HG03066 (cell line): Measurements from ENCODE around the gene PCDHA13.
"Not testable (repeated sequence)": the region's sequence is repeated elsewhere in the genome, so short reads cannot be mapped to it uniquely, and the experiment has no call there.

Source experiments
- ATAC-seq: cut with Tn5 transposase; IDR thresholded peaks from one replicate; pipeline ENCODE4 v1.9.1; 2021; ENCODE audit warnings: low read depth; ENCODE audit not compliant: unreplicated experiment

Gene PCDHA13, protein sequence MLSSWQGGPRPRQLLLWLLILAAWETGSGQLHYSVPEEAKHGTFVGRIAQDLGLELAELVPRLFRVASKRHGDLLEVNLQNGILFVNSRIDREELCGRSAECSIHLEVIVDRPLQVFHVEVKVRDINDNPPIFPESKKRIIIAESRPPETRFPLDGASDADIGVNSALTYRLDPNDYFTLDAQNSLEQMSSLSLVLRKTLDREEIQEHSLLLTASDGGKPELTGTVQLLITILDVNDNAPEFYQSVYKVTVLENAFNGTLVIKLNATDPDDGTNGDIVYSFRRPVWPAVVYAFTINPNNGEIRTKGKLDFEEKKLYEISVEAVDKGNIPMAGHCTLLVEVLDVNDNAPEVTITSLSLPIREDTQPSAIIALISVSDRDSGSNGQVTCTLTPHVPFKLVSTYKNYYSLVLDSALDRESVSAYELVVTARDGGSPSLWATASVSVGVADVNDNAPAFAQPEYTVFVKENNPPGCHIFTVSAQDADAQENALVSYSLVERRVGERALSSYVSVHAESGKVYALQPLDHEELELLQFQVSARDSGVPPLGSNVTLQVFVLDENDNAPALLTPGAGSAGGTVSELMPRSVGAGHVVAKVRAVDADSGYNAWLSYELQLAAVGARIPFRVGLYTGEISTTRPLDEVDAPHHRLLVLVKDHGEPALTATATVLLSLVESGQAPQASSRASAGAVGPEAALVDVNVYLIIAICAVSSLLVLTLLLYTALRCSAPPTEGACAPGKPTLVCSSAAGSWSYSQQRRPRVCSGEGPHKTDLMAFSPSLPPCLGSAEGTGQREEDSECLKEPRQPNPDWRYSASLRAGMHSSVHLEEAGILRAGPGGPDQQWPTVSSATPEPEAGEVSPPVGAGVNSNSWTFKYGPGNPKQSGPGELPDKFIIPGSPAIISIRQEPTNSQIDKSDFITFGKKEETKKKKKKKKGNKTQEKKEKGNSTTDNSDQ

DNA sequence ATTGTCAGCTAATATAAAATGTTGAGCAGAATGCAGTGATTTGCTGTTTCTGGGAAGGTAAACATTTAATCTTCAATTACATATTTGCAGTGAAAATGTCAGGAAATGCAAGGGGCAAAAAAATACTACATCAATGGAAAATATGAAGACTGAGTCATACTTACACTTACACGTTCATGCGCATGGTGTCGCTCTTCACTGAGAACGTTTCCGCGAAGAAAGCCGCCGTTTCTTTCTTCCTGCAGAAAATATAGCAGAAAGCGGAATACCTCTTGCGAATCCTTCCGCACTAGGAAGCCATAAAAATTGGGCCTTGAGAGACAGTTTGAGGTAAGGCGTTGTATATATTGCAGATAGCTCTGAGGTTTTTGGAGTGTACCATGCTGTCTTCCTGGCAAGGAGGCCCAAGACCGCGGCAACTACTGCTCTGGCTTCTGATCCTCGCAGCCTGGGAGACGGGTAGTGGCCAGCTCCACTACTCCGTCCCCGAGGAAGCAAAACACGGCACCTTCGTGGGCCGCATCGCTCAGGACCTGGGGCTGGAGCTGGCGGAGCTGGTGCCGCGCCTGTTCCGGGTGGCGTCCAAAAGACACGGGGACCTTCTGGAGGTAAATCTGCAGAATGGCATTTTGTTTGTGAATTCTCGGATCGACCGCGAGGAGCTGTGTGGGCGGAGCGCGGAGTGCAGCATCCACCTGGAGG lies at the start of gene PCDHA13:
Gene PCDHA13, plus strand, starts transcription at position 236 of the 702 bp plus-strand sequence. Its CDS starts 145 bp downstream, at position 381.
- no peak for ATAC-seq

DNA sequence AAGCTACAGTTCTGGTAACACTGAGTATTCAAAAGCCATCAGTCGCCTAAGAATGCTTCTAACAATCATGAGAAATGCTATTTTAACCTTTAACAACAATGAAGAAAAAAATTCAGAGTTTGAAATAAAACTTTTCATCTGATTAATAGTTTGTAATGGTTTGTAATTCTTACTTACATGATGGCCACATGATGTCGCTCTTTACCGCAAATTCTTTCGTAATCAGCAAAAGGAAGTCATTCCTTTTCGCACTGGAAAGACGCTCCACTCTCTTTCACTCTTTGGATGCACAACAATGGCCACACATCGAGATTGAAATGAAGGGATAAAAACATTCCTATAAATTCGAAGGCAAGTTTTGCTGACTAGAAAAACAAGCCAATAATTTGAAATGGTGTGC lies 47.9 kb upstream of the PCDHA13 start, which contains the start of gene PCDHA7:
Gene PCDHA7, plus strand, starts transcription at position 277 of the 400 bp plus-strand sequence. Its CDS starts 115 bp downstream, at position 392.
- no peak for ATAC-seq

DNA sequence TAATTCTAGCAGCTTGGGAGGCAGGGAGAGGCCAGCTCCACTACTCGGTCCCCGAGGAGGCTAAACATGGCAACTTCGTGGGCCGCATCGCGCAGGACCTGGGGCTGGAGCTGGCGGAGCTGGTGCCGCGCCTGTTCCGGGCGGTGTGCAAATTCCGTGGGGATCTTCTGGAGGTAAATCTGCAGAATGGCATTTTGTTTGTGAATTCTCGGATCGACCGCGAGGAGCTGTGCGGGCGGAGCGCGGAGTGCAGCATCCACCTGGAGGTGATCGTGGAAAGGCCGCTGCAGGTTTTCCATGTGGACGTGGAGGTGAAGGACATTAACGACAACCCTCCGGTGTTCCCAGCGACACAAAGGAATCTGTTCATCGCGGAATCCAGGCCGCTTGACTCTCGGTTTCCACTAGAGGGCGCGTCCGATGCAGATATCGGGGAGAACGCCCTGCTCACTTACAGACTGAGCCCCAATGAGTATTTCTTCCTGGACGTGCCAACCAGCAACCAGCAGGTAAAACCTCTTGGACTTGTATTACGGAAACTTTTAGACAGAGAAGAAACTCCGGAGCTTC lies 47.4 kb upstream of the PCDHA13 start:
- ATAC-seq, result not testable (repeated sequence)

DNA sequence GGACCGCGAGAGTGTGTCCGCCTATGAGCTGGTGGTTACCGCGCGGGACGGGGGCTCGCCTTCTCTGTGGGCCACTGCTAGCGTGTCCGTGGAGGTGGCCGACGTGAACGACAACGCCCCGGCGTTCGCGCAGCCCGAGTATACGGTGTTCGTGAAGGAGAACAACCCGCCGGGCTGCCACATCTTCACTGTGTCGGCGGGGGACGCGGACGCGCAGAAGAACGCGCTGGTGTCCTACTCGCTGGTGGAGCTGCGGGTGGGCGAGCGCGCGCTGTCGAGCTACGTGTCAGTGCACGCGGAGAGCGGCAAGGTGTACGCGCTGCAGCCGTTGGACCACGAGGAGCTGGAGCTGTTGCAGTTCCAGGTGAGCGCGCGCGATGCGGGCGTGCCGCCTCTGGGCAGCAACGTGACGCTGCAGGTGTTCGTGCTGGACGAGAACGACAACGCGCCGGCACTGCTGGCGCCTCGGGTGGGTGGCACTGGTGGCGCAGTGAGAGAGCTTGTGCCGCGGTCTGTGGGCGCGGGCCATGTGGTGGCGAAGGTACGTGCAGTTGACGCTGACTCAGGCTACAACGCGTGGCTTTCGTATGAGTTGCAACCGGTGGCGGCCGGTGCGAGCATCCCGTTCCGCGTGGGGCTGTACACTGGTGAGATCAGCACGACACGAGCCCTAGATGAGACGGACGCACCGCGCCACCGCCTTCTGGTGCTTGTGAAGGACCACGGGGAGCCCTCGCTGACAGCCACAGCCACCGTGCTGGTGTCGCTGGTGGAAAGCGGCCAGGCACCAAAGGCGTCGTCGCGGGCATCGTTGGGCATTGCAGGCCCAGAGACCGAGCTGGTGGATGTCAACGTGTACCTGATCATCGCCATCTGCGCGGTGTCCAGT lies 46.1 kb upstream of the PCDHA13 start:
- ATAC-seq, result no peak

DNA sequence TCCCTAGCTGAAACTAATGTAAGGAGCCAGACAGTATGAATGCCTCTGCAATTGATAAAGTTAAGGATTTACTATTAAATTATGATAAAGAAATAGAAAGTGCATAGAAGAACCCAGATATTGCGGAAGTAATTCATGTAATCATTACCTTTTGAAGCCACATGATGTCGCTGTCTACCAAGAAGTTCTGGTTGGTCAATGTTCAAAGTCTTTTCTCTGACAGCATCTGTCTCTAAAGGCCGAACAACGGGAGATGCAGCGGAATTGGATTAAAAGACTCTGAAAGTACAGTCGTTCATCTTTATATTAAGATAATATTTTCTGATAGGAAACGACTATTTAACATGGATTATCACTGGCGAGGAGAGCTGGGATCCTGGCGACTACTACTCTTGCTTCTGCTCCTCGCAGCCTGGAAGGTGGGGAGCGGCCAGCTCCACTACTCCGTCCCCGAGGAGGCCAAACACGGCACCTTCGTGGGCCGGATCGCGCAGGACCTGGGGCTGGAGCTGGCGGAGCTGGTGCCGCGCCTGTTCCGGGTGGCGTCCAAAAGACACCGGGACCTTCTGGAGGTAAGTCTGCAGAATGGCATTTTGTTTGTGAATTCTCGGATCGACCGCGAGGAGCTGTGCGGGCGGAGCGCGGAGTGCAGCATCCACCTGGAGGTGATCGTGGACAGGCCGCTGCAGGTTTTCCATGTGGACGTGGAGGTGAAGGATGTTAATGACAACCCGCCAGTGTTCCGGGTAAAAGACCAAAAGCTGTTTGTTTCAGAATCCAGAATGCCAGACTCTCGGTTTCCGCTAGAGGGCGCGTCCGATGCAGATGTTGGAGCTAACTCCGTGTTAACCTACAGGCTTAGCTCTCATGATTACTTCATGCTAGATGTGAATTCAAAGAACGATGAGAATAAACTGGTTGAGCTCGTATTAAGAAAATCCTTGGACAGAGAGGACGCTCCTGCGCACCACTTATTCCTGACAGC lies 40.7 kb upstream of the PCDHA13 start, which contains the start of gene PCDHA8:
Gene PCDHA8, plus strand, starts transcription at position 210 of the 985 bp plus-strand sequence. Its CDS starts 135 bp downstream, at position 345.
- no peak for ATAC-seq

DNA sequence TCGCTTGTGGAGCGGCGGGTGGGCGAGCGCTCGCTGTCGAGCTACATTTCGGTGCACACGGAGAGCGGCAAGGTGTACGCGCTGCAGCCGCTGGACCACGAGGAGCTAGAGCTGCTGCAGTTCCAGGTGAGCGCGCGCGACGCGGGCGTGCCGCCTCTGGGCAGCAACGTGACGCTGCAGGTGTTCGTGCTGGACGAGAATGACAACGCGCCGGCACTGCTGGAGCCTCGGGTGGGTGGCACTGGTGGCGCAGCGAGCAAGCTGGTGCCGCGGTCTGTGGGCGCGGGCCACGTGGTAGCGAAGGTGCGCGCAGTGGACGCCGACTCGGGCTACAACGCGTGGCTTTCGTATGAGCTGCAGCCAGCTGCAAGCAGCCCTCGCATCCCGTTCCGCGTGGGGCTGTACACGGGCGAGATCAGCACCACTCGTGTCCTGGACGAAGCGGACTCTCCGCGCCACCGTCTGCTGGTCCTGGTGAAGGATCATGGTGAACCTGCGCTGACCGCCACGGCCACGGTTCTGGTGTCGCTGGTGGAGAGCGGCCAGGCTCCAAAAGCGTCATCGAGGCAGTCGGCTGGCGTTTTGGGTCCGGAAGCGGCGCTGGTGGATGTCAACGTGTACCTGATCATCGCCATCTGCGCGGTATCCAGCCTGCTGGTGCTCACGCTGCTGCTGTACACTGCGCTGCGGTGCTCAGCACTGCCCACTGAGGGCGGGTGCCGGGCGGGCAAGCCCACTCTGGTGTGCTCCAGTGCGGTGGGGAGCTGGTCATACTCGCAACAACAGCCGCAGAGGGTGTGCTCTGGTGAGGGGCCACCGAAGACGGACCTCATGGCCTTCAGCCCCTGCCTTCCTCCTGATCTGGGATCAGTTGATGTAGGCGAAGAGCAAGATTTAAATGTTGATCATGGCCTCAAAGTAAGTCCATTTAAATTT lies 38.9 kb upstream of the PCDHA13 start:
- no peak for ATAC-seq

DNA sequence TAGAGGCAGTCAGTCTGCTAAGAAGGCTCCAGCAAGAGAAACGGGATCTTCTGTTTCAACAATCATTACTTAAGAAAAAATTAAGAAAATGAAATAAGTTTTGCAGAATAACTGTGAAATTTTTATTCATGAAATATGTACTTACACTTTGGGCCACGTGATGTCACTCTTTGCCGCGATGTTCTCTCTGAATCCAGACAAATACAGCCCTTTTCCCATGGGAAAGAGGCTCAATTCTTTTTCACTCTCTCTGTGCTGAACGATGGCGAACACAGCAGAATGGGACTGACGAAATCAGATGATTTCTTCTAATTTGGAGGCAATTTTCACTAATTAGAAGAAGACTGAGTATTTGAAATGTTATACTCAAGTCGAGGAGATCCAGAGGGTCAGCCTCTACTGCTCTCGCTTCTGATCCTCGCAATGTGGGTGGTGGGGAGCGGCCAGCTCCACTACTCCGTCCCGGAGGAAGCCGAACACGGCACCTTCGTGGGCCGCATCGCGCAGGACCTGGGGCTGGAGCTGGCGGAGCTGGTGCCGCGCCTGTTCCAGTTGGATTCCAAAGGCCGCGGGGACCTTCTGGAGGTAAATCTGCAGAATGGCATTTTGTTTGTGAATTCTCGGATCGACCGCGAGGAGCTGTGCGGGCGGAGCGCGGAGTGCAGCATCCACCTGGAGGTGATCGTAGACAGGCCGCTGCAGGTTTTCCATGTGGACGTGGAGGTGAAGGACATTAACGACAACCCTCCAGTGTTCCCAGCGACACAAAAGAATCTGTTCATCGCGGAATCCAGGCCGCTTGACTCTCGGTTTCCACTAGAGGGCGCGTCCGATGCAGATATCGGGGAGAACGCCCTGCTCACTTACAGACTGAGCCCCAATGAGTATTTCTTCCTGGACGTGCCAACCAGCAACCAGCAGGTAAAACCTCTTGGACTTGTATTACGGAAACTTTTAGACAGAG lies 33.5 kb upstream of the PCDHA13 start, which contains the start of gene PCDHA9:
Gene PCDHA9, plus strand, starts transcription at position 244 of the 964 bp plus-strand sequence. Its CDS starts 114 bp downstream, at position 358.
- ATAC-seq, result not testable (repeated sequence)

DNA sequence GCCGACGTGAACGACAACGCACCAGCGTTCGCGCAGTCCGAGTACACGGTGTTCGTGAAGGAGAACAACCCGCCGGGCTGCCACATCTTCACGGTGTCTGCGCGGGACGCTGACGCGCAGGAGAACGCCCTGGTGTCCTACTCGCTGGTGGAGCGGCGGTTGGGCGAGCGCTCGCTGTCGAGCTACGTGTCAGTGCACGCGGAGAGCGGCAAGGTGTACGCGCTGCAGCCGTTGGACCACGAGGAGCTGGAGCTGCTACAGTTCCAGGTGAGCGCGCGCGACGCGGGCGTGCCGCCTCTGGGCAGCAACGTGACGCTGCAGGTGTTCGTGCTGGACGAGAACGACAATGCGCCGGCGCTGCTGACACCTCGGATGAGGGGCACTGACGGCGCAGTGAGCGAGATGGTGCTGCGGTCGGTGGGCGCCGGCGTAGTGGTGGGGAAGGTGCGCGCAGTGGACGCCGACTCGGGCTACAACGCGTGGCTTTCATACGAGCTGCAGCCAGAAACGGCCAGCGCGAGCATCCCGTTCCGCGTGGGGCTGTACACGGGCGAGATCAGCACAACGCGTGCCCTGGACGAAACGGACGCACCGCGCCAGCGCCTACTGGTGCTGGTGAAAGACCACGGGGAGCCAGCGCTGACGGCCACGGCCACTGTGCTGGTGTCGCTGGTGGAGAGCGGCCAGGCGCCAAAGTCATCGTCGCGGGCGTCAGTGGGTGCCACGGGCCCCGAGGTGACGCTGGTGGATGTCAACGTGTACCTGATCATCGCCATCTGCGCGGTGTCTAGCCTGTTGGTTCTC lies 31.9 kb upstream of the PCDHA13 start:
- ATAC-seq, result not testable (repeated sequence)

DNA sequence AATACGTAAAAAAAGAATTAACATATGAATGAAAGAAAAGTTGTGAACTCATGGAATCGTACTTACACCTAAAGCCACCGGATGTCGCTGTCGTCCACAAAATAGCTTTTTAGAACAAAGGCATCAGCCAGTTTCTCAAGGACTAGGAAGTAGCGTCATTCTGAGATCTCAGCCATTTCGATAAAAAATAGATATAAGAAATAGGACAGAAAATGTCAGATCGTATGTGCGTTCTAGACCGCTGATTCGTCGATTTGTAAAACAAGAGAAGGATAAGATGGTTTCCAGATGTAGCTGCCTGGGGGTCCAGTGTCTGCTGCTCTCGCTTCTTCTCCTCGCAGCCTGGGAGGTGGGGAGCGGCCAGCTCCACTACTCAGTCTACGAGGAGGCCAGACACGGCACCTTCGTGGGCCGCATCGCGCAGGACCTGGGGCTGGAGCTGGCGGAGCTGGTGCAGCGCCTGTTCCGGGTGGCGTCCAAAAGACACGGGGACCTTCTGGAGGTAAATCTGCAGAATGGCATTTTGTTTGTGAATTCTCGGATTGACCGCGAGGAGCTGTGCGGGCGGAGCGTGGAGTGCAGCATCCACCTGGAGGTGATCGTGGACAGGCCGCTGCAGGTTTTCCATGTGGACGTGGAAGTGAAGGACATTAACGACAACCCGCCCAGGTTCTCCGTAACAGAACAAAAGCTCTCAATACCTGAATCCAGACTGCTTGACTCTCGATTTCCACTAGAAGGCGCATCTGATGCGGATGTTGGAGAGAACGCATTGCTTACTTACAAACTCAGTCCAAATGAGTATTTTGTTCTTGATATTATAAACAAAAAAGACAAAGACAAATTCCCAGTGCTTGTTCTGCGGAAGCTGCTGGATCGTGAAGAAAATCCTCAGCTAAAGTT lies 25.9 kb upstream of the PCDHA13 start, which contains the start of gene PCDHA10:
Gene PCDHA10, plus strand, starts transcription at position 126 of the 903 bp plus-strand sequence. Its CDS starts 152 bp downstream, at position 278.
- no peak for ATAC-seq

DNA sequence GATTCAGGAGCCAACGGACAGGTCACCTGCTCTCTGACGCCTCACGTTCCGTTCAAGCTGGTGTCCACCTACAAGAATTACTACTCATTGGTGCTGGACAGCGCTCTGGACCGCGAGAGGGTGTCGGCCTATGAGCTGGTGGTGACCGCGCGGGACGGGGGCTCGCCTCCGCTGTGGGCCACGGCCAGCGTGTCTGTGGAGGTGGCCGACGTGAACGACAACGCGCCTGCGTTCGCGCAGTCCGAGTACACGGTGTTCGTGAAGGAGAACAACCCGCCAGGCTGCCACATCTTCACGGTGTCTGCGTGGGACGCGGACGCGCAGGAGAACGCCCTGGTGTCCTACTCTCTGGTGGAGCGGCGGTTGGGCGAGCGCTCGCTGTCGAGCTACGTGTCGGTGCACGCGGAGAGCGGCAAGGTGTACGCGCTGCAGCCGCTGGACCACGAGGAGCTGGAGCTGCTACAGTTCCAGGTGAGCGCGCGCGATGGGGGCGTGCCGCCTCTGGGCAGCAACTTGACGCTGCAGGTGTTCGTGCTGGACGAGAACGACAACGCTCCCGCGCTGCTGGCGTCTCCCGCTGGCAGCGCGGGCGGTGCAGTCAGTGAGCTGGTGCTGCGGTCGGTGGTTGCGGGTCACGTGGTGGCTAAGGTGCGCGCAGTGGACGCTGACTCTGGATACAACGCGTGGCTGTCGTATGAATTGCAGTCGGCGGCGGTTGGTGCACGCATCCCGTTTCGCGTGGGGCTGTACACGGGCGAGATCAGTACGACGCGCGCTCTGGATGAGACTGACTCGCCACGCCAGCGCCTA lies 24.5 kb upstream of the PCDHA13 start:
- ATAC-seq, result no peak

DNA sequence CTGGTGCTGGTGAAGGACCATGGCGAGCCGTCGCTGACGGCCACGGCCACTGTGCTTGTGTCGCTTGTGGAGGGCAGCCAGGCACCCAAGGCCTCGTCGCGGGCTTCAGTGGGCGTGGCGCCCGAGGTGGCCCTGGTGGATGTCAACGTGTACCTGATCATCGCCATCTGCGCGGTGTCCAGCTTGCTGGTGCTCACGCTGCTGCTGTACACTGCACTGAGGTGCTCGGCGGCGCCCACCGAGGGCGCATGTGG lies 24.0 kb upstream of the PCDHA13 start:
- no peak for ATAC-seq

DNA sequence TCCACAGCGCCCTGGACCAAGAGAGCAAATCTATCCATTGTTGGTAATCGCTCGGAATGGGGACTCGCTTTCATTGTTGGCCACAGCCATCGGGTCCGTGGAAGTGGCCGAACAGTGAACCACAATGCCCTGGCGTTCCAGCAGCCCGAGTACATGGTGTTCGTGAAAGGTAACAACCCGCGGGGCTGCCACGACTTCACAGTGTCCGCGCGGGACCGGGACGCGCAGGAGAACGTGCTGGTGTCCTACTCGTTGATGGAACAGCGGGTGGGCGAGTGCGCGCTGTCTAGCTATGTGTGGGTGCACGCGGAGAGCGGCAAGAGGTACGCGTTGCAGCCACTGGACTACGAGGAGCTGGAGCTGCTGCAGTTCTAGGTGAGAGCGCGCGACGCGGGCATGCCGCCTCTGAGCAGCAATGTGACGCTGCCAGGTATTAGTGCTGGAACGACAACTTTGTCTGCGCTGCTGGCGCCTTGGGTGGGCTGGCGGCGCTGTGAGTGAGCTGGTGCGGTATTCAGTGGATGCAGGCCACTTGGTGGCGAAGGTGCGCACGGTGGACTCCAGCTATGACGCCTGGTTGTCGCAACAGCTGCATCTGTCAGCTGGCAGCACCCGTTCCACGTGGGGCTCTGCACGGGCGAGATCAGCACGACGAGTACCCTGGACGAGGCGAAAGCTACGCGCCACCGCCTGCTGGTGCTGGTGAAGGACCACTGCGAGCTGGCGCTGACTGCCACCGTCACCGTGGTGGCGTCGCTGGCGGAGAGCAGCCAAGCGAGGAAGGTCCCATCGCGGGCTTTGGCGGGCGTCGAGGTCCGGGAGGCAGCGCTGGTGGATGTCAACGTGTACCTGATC lies 19.3 kb upstream of the PCDHA13 start:
- ATAC-seq, result no peak
